ENCODE results near the gene ORAI2.
"Not testable (repeated sequence)": the region's sequence is repeated elsewhere in the genome, so short reads cannot be mapped to it uniquely, and the experiment has no call there.

The ORAI2 gene

DNA sequence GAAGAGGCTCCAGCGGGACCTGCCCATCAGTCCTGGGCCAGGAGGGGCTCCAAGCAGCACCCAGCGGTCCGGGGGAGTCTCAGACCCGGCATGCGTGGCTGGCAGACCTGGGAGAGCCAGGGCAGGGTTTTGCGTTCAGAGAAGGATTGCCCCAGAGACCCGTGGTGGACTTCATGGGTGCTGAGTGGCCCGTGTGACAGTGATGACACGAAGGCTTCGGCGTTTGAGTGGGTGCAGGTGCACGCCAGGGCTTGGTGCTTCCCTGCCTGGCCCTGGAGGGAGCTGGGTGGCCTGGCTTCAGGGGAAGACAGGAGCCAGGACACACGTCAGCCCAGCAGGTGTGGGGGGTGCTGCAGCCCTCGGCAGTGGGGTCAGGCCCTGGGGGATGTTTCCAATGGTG is 13.9 kb downstream of the ORAI2 start:
- DNase-seq, result no peak

DNA sequence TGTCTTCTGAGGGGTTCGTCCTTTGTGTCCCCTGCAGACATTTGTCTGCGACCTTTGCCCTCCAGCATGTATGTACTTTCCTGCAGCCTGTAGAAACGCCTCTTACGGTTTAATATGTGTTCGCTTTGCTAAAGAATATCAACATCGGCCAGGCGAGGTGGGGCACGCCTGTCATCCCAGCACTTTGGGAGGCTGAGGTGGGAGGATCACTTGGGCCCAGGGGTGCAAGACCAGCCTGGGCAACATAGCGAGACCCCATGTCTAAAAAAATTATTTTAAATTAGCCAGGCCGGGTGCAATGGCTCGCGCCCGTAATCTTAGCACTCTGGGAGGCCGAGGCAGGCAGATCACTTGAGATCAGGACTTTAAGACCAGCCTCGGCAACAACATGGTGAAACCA is 15.8 kb downstream of the ORAI2 start:
- no peak for DNase-seq

DNA sequence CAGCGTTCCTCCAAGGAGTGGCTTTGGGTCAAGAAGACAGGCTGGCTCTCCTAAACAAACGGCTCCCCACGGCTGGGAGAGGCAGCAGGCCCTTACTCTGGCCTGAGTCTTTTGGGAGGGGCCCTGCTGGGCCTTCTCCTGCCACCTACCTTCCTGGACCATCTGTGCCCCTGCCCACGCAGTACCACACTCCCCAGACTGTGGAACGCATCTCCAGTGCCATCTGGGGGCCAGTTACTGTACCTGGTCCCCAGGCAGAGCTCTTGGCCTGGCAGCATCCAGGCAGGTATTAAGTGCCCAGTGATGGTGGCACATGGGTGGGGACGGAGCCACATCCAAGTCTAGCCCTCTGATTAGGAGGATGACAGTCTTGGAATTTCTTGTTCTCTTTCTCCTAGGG is 16.9 kb downstream of the ORAI2 start:
- peak; percentile 18 for DNase-seq

DNA sequence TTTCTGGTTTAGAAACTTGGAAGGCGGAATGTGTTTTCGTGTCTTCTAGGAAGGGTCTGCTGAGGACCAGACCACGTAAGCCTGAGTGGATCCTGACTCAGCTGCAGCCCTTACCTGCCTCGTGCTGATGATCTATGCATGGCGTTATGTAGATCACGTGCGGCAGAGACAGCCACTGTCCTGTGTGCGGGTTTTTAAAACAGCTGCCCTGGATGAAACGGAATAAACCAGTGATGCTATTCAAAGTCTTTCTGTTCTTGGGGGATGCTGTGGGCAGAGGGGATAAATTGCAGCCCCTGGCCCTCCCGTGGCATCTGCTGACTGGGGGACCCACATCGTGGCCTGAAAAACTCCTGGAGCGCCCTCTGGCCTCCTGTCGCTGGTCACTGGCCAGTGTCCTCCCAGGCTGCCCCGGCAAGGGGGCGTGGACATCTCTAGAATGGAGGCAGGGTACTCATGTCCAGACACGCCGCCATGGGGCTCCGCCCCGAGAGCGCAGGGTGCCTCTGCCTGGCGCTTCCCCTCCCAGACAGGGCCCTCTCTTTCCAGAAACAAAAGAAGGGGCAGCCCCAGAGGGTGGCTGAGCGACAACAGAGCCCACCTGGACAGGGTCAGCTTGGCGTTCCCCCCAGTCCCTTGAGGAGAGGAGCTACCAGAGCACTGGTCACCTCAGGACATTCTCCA is 18.1 kb downstream of the ORAI2 start:
- no peak for DNase-seq

DNA sequence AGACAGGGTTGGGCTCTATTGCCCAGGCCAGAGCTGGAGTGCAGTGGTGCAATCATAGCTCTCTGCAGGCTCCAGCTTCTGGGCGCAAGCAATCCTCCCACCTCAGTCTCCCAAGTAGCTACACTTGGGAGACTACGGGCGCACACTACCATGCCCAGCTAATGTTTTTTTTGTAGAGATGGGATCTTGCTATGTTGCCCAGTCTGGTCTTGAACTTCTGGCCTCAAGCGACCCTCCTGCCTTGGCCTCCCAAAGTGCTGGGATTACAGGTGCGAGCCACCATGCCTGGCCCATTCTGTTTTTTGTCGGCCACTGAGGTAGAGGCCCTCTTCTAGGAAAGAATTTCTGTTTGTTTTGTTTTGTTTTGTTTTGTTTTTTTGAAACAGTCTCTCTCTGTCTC is 19.1 kb downstream of the ORAI2 start:
- no peak for DNase-seq

DNA sequence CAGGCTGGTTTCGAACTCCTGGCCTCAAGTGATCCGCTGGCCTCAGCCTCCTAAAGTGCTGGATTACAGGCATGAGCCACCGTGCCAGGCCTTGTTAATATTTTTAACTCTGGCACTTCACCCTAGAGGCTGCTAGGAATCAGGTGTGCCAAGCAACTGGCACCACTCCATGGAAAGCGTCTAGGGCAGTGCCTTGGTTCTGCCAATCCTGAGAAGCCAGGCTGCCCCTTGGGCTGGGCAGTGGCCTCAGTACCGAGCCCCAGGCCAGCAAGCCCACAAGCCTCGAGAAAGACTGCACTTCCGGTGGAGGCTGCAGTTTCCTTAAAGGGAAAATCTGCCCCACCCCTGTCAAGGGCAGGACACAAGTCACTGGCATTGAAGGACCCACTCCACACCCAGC is 19.9 kb downstream of the ORAI2 start:
- no peak for DNase-seq

DNA sequence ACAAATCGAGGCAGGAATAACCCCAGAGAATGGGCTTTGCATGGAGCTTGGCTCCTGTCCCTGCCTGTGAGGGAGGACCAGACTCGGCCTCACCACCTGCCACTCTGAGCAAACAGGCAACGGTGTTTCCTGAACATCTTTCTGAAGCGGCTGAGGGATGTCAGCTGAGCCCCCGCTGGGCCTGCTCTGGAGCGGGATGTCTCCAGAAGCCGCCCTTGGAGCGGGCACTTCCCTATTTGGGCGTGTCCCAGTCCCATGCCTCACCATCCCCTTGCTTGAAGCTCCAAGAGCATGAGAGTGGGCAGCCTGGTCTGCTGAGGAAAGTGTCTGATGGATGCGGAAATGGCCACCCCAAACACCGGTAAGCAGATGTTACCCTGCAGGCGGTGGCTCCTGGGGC is 21.1 kb downstream of the ORAI2 start:
- DNase-seq, result peak; percentile 40

DNA sequence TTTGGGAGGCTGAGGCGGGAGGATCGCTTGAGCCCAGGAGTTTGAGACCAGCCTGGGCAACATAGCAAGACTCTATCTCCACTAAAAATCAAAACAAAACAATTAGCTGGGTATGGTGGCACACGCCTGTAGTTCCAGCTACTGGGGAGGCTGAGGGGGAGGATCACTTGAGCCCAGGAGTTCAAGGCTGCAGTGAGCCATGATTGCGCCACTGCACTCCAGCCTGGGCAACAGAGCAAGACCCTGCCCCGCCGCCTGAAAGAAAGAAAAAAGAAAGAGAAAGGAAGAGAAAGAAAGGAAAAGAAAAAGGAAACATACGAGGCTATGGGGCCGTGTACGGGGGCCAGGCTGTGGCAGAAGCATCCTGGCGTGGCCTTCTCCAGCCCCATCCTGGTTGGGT is 21.6 kb downstream of the ORAI2 start:
- DNase-seq, result not testable (repeated sequence)

DNA sequence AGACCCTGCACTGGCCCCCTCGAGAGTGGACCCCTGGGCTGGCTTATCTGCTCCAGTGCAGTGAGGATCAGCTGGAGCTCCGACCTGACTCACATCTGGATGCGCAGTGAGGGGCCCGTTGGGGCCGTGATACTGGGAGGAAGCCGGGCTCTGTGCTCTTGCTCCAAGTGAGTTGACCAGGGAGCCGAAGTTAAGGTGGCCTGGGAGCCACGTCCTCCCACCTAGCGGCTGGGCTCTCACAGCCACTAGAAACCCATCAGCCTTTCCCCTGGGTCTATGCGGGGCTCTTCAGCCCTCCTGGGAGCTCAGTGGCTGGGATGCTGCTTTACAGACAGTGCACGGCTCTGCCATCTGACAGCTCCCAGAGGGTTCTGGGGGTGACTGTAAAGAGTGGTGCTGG is 22.2 kb downstream of the ORAI2 start:
- DNase-seq, result no peak

DNA sequence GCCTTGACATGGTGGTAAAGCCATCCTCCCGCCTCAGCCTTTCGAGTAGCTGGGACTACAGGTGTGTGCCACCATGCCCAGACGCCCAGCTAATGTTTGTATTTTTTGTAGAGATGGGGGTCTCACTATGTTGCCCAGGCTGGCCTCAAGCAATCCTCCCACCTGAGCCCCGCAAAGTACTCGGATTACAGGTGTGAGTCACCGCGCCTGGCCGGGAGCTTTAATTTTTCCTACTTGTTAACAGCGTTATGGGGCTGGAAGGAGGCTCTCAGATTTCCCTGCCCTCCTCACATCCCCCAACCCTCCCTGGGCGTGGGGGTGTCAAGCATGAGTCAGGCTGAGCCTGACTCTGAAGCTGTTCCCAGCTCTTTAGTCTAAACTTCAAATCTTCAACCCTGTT is 23.0 kb downstream of the ORAI2 start:
- no peak for DNase-seq

DNA sequence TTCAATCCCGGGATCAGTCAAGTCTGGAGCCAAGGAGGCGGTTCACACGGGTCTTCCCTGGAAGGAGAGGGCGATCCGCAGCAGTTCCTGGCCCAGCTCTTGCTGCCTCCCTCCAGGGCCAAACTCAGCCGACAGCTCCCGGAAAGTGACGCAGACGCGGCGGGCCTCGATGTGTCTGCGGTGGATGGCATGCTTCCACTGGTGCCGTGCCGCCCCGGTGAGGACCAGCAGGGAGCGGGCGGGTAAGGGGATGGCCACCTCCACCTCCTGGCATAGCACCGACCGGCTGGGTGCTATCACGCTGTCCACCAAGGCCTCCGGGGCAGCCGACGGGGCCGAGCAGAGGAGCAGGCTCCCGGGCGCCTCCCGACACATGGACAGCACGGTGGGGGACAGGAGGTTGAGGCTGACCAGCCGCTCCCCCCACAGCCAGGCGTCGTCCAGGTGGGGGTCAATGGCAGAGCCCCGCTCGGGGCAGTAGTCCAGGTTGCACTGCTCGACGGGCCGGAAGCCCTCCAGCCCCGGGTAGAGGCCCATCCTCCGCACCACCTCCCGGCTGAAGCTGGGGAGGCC is 24.1 kb downstream of the ORAI2 start:
- no peak for DNase-seq

DNA sequence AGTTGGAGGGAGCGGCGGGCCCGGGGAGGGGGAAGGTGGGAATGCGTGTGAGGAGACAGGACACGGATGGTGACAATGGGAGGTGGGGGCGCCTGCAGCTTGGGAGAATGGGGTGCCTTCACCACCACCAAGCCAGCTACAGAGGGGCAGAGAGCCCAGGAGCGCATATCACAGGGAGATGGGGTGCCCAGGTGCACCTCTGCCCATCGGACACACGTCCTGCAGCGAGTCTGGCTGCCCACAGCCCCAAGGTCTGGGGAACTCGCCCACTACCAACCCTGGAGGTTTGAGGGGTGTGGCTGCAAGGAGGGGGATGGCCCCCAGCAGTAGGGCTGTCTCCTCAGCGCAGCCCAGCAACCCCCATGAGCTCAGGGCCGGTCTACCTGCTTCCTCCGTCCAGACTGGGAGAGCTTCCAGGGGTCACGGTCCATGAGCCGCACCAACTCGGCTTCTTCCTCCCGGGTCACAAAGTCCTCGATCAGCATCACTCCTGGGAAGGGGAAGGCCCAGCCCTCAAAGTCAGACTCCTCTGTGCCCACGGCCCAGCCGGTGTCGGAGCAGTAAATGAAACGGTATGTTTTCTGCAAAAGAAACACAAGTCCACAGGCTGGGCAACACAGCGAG is 26.0 kb downstream of the ORAI2 start:
- DNase-seq, result no peak

DNA sequence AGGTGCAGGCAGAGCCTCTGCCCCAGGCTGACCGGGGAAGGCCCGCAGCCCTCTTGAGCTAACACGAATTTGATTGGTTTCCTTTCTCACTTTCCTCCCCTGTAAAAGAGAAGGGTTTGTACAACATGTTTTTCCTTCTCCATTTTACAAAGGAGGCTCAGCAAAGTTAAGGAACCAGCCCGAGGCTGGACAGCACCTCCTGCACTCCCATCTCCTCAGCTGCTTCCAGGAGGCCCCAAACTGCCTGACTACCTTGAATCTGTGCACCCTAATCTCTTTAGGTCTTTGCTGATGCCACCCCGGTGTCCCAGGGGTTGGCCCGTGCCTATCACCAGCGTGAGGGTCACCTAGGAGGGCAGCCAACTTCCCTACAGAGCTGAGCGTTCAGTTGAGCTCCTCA is 27.1 kb downstream of the ORAI2 start:
- no peak for DNase-seq

DNA sequence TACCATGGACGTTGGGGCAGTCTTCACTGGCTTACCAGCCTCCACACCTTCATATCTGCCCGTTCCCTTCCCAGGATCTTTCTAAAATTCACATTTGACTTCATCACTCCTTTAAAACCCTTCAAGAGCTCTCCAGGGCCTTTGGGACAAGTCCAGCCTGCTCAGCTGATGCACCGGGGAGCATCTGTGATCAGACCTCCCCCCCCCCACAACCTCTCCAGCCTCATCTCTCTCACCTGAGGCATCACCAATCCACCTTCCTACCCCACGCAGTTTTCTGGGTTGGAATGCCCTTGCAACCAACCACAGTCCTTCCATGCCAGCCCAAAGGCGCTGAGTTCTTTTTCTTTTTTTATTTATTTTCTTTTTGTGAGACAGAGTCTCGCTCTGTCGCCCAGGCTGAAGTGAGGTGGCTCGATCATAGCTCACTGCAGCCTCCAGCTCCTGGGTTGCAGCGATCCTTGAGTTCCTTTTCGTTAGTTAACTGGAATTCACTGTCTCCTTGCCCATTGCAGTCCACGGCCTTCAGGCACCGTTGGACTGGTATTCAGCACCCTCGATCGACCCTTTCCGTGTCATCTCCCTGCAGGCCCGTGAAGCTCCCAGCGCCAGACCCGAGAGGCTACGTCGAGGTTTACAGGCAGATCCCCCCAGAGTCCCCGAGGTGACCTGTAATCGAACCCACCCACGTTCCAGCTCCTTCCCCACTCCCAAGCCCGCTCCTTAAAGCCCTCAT is 30.6 kb downstream of the ORAI2 start:
- no peak for DNase-seq

DNA sequence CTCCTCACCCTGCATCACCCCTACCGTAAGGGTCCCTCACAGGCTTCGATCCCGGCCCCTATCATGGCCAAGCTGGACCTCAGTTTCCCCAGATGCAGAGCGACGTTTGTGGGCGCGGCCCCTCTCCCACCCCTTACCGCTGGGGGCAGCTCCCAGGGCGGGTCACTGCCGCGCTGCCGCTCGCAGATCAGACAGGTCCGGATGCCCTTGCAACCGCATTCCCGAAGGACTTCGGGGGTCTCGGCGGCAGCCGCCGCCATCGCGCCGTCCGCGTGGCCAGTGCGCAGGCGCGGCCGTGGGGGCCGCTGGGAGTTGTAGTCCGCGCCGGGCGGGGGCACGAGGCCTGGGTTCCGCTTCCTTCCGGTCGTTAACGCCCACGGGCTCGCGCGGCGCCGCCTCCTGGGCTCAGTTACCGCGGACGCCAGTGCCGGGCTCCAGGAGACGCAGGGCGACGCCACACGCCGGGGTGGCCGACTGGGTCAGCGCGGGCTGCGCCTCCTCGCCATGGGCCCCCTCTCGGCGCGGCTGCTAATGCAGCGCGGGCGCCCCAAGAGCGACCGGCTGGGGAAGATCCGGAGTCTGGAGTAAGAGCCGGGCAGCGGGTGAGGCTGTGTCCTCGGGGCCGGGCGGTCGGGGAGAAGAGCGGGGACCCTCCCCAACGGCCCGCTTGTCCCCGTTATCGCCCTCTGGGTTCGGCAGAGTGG is 31.4 kb downstream of the ORAI2 start, which contains the start of the genes ALKBH4 and LRWD1:
ALKBH4 (minus strand) TSS at position 287 of the 704 bp plus-strand sequence; CDS start at position 260, 27 bp downstream.
LRWD1 (plus strand) TSS at position 408 of the 704 bp plus-strand sequence; CDS start at position 505, 97 bp downstream.
- DNase-seq, result peak; percentile 87

DNA sequence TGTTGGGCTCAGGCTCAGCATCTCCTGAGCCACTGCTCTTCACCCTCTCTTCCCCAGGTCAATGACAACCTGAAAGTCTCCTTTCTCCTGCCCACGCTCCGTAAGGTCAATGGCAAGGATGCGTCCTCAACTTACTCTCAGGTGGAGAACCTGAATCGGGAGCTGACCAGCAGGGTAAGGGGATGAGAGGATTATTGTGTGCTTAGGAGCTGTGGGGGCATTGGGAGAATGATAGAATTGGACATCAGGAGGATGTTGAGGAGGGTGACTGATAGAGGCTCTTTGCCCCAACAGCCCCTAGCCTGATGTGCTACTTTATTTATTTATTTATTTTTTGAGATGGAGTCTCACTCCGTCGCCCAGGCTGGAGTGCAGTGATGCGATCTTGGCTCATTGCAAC is 32.7 kb downstream of the ORAI2 start:
- DNase-seq, result no peak

DNA sequence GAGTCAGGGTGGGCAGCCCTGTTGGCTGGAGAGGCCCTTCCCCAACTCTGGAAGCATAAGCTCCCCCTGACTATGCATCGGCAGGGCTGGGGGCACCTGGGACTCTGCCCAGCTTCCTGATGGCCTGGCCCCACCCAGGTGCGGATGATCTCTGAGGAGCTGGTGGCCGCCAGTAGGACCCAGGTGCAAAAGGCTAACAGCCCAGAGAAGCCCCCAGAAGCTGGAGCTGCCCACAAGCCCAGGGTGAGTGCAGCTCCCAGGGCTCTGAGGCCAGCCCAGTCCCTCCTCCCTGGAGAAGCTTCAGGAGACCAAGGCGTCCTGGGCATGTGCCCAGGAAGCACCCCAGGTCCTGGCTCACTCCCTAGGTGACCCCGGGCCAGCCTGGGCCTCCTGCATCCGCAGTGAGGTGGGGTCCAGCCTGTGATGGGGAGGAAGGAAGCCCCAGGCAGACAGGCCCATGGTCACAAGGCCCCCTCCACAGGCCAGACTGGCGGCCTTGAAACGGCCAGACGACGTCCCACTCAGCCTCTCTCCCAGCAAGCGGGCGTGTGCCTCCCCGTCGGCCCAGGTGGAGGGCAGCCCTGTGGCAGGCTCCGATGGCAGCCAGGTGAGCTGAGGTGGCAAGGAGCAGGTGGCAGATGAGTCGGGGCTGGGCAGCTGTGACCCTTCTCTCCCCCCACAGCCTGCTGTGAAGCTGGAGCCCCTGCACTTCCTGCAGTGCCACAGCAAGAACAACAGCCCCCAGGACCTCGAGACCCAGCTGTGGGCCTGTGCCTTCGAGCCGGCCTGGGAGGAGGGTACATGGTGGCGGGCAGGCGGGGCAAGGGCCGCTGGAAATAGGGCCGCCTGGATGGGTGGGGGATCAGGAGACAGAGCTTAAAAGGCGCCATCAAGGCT is 34.5 kb downstream of the ORAI2 start:
- DNase-seq, result no peak

DNA sequence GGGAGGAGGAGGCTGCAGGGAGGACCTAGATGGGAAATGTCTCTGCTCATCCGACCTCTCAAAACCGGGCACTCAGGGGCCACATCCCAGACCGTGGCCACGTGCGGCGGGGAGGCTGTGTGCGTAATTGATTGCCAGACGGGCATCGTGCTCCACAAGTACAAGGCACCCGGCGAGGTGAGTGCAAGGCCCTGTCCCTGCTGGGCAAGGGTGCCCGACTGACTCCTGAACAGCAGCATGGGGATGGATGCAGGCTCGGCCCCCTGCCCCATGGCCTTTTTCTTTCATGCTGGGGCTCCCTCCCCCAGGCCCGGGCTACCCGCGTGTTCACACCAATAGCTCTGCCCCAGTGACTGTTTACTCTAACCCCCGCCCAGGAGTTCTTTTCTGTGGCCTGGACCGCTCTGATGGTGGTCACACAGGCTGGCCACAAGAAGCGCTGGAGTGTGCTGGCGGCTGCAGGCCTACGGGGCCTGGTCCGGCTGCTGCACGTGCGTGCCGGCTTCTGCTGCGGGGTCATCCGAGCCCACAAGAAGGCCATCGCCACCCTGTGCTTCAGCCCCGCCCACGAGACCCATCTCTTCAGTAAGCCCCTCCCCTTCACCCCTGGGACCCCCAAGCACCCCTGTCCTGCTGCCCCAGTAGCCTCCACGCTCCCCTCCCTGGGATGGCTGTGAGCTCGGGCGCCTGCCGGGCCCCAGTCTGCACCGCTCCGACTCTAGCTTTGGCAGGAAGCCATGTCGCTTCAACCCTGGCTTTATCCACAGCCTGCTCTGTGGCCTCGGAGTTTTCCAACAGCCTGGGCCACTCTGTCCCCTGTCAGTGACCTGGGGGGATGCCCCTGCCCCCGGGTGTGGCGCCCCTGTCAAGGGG is 35.3 kb downstream of the ORAI2 start:
- no peak for DNase-seq

DNA sequence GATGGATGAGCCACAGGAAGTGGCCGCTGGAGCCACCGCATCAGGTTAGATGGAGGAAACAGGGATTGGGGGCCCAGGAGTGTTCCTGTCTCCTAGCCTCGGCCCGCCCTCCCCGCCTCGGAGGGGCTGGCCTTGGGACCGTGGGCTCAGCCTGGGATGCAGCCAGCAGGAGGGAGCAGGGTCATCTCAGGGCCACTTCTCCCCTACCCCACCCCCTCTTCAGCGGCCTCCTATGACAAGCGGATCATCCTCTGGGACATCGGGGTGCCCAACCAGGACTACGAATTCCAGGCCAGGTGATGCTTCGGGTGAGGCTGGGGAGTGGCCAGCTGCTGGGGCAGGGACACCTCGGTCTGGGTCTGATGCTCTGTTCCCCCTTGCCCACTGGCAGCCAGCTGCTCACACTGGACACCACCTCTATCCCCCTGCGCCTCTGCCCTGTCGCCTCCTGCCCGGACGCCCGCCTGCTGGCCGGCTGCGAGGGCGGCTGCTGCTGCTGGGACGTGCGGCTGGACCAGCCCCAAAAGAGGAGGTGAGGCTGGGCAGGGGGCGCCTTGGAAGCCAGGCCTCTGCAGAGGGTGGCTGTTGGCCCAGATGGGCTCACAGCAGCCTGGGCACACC is 36.1 kb downstream of the ORAI2 start:
- DNase-seq, result no peak

Data from NCI-H1694 treated with DMSO at 0.1 percent for 48 hours (cell line).